ENCODE measurements around the gene HPSE2. TPM values are rescaled to one million over a fixed set of nuclear protein-coding genes. Genes with fewer than 3 reads are reported as not detected.

Gene HPSE2
- total RNA-seq, 2 experiments from 2014 or later = not detected

GRCh38 chr10:98855403-98856189 is 380.1 kb downstream of the HPSE2 start:
- Mint-ChIP-seq H3K36me3 (ENCODE audit: low read depth) (no peaks in the 10 kb centered on the region), H3K27ac (no peak overlapping the region), H3K27me3 (no peaks in the 10 kb centered on the region), H3K4me3 (no peak overlapping the region), H3K4me1 (ENCODE audit: low read depth) (no peaks in the 10 kb centered on the region), H3K9me3 (no peaks in the 10 kb centered on the region)
- H3K4me3 ChIP-seq (ENCODE audit: low read length) = no peak overlapping the region
- H3K27me3 ChIP-seq (ENCODE audit: control insufficient read depth in 1 of 2, insufficient read depth in 2 of 2, low read length in 2 of 2) = no peaks in the 10 kb centered on the region
- POLR2A ChIA-PET = no interaction called here
- ATAC-seq (ENCODE audit: poor library complexity) (no peak), DNase-seq (no peak)
- TF ChIP-seq, protein P1, sequence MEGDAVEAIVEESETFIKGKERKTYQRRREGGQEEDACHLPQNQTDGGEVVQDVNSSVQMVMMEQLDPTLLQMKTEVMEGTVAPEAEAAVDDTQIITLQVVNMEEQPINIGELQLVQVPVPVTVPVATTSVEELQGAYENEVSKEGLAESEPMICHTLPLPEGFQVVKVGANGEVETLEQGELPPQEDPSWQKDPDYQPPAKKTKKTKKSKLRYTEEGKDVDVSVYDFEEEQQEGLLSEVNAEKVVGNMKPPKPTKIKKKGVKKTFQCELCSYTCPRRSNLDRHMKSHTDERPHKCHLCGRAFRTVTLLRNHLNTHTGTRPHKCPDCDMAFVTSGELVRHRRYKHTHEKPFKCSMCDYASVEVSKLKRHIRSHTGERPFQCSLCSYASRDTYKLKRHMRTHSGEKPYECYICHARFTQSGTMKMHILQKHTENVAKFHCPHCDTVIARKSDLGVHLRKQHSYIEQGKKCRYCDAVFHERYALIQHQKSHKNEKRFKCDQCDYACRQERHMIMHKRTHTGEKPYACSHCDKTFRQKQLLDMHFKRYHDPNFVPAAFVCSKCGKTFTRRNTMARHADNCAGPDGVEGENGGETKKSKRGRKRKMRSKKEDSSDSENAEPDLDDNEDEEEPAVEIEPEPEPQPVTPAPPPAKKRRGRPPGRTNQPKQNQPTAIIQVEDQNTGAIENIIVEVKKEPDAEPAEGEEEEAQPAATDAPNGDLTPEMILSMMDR (IDR thresholded peaks at IDR 0.05) = no peak
- H3K9me3 ChIP-seq (ENCODE audit: control insufficient read depth in 1 of 2, insufficient read depth in 1 of 2, low read length in 2 of 2) = no peaks in the 10 kb centered on the region
- H3K36me3 ChIP-seq (ENCODE audit: insufficient read depth, low read length) = no peaks in the 10 kb centered on the region
- CTCF ChIA-PET = no interaction called here
- H3K4me1 ChIP-seq (ENCODE audit: insufficient read depth, low read length) = no peaks in the 10 kb centered on the region
- H3K27ac ChIP-seq (ENCODE audit: low read depth in 1 of 2, low read length in 2 of 2) = no peak overlapping the region
- intact Hi-C loops (cut with DNase I, micrococcal nuclease) = no loop called here

GRCh38 chr10:98852686-98853085 is 383.0 kb downstream of the HPSE2 start:
- CTCF ChIA-PET = no interaction called here
- no peaks in the 10 kb centered on the region for H3K27me3 Mint-ChIP-seq
- no peaks in the 10 kb centered on the region for H3K4me1 Mint-ChIP-seq (ENCODE audit: low read depth)
- TF ChIP-seq, protein P1 (IDR thresholded peaks at IDR 0.05) = no peak
- Histone ChIP-seq H3K27me3 (ENCODE audit: control insufficient read depth in 1 of 2, insufficient read depth in 2 of 2, low read length in 2 of 2) (no peaks in the 10 kb centered on the region), H3K4me1 (ENCODE audit: insufficient read depth, low read length) (no peaks in the 10 kb centered on the region), H3K27ac (ENCODE audit: low read depth in 1 of 2, low read length in 2 of 2) (no peak overlapping the region), H3K4me3 (ENCODE audit: low read length) (no peak overlapping the region), H3K36me3 (ENCODE audit: insufficient read depth, low read length) (no peaks in the 10 kb centered on the region), H3K9me3 (ENCODE audit: control insufficient read depth in 1 of 2, insufficient read depth in 1 of 2, low read length in 2 of 2) (no peaks in the 10 kb centered on the region)
- H3K36me3 Mint-ChIP-seq (ENCODE audit: low read depth) = no peaks in the 10 kb centered on the region
- no peaks in the 10 kb centered on the region for H3K9me3 Mint-ChIP-seq
- no peak for ATAC-seq (ENCODE audit: poor library complexity)
- no peak for DNase-seq
- no peak overlapping the region for H3K27ac Mint-ChIP-seq
- POLR2A ChIA-PET = no interaction called here
- no peak overlapping the region for H3K4me3 Mint-ChIP-seq
- intact Hi-C loops (cut with DNase I, micrococcal nuclease) = no loop called here

DNA sequence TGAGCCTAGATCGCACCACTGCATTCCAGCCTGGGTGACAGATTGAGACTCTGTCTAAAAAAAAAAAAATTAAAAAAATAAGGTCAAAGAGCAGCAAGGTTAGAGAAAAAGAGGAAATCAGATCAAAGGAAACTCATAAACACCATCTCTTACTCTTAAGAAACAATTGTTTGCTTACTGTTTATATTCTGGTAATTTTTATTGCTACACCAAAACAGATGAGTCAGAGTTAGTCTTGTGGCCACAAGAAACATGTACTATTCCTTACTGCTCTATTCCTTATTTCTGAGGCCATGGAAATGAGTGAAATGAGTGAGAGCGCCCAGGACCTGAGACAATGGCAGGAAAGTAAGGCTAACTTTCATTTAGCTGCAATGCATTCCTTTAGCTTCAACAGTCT is 387.3 kb downstream of the HPSE2 start:
- TF ChIP-seq, protein P1 (IDR thresholded peaks at IDR 0.05) = no peak
- no peaks in the 10 kb centered on the region for H3K4me1 Mint-ChIP-seq (ENCODE audit: low read depth)
- no peaks in the 10 kb centered on the region for H3K9me3 ChIP-seq (ENCODE audit: control insufficient read depth in 1 of 2, insufficient read depth in 1 of 2, low read length in 2 of 2)
- ATAC-seq (ENCODE audit: poor library complexity) (no peak), DNase-seq (no peak)
- no peaks in the 10 kb centered on the region for H3K36me3 ChIP-seq (ENCODE audit: insufficient read depth, low read length)
- no peak overlapping the region for H3K4me3 Mint-ChIP-seq
- no peaks in the 10 kb centered on the region for H3K27me3 Mint-ChIP-seq
- H3K27ac Mint-ChIP-seq = no peak overlapping the region
- intact Hi-C loops (cut with DNase I, micrococcal nuclease) = no loop called here
- no peaks in the 10 kb centered on the region for H3K36me3 Mint-ChIP-seq (ENCODE audit: low read depth)
- no peaks in the 10 kb centered on the region for H3K4me1 ChIP-seq (ENCODE audit: insufficient read depth, low read length)
- no peaks in the 10 kb centered on the region for H3K27me3 ChIP-seq (ENCODE audit: control insufficient read depth in 1 of 2, insufficient read depth in 2 of 2, low read length in 2 of 2)
- POLR2A ChIA-PET = no interaction called here
- no peak overlapping the region for H3K27ac ChIP-seq (ENCODE audit: low read depth in 1 of 2, low read length in 2 of 2)
- no peaks in the 10 kb centered on the region for H3K9me3 Mint-ChIP-seq
- CTCF ChIA-PET = no interaction called here
- no peak overlapping the region for H3K4me3 ChIP-seq (ENCODE audit: low read length)

Data from CD4-positive, alpha-beta T cell (primary cell).